NCI-H510A treated with DMSO at 0.1 percent for 48 hours (cell line): ENCODE results near the gene SIDT1.
A peak's percentile ranks its signal among the peaks of the same experiment; 100 is the strongest.

Experiments used
- DNase-seq: peaks from one replicate; lab custom pipeline; 2025; lab: John Stamatoyannopoulos, UW

Gene SIDT1

GRCh38 chr3:113531826-113532697, at the start of gene SIDT1:
TSS of gene SIDT1 (plus strand) at chr3:113532555. CDS start at chr3:113533022, 467 bp downstream.
- DNase-seq: peak; percentile 62

- DNase-seq: no peak
These were observed 47.2 kb upstream of the SIDT1 start for GRCh38 chr3:113485161-113485609.

GRCh38 chr3:113495035-113495434, 37.3 kb upstream of the SIDT1 start:
- DNase-seq: peak; percentile 25

- no peak for DNase-seq
These were observed 35.4 kb upstream of the SIDT1 start for GRCh38 chr3:113496924-113497323.

- DNase-seq: no peak
These were observed 33.9 kb upstream of the SIDT1 start for GRCh38 chr3:113498221-113499005.

GRCh38 chr3:113499081-113499480, 33.3 kb upstream of the SIDT1 start:
- DNase-seq: no peak

- no peak for DNase-seq
These were observed 30.8 kb upstream of the SIDT1 start for GRCh38 chr3:113501597-113501996.

- DNase-seq: no peak
These were observed 26.5 kb upstream of the SIDT1 start for GRCh38 chr3:113505867-113506266.

GRCh38 chr3:113507501-113508067, 24.8 kb upstream of the SIDT1 start:
- DNase-seq: no peak

- DNase-seq: no peak
These were observed 23.4 kb upstream of the SIDT1 start for GRCh38 chr3:113508966-113509365.

- no peak for DNase-seq
These were observed 18.0 kb upstream of the SIDT1 start for GRCh38 chr3:113514265-113514769.

GRCh38 chr3:113516115-113516505, 16.2 kb upstream of the SIDT1 start:
- no peak for DNase-seq

- no peak for DNase-seq
These were observed 10.4 kb upstream of the SIDT1 start for GRCh38 chr3:113521981-113522380.

GRCh38 chr3:113523241-113523640, 9.1 kb upstream of the SIDT1 start:
- DNase-seq: no peak

GRCh38 chr3:113532698-113533533, 561 bp downstream of the SIDT1 start:
- DNase-seq: no peak

- no peak for DNase-seq
These were observed 1.2 kb downstream of the SIDT1 start for GRCh38 chr3:113533534-113533892.

GRCh38 chr3:113534365-113534764, 2.0 kb downstream of the SIDT1 start:
- DNase-seq: no peak

GRCh38 chr3:113535898-113536297, 3.5 kb downstream of the SIDT1 start:
- no peak for DNase-seq

- no peak for DNase-seq
These were observed 4.3 kb downstream of the SIDT1 start for GRCh38 chr3:113536627-113537101.

GRCh38 chr3:113537155-113537554, 4.8 kb downstream of the SIDT1 start:
- no peak for DNase-seq

- no peak for DNase-seq
These were observed 9.2 kb downstream of the SIDT1 start for GRCh38 chr3:113541519-113541918.
